Ecto neural progenitor cell (in vitro differentiated cells): ENCODE measurements around the gene SIRT2.
A peak's percentile ranks its signal among the peaks of the same experiment; 100 is the strongest.

Experiments used
- DNase-seq: peaks from one replicate; pipeline ENCODE4 v3.0.0-alpha.2; 2018; ENCODE audit warnings: low spot score

The SIRT2 gene

DNA sequence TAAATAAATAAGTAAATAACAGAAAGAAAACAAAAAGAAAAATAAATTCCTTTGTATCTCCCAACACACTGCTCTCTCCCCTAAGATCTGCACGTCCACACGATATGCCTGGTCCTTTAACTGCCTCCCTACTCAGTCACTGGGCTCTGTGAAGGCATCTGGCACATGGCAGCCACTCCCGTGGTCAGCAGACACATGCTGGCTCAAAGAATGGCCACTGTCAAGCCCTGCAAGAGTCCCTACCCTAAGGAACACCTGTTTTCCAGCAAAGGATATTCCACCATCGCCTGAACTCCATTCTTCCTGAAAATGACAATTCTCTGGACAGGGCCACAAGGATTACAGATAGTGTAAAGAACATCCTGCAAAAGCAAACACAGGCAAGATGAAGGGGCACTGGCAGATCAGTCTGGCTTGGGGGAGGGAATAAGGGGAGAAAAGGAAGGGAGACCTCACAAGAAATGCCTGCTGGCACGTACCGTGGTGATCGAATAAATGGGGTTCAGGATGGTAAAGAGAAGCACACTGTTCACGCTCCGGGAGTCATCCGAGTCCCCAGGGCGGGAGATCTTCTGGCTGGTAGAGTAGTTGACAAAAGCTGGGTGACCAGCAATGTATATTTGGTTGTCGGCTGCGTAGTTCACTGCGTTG is 53.9 kb downstream of the SIRT2 start:
- no peak for DNase-seq

DNA sequence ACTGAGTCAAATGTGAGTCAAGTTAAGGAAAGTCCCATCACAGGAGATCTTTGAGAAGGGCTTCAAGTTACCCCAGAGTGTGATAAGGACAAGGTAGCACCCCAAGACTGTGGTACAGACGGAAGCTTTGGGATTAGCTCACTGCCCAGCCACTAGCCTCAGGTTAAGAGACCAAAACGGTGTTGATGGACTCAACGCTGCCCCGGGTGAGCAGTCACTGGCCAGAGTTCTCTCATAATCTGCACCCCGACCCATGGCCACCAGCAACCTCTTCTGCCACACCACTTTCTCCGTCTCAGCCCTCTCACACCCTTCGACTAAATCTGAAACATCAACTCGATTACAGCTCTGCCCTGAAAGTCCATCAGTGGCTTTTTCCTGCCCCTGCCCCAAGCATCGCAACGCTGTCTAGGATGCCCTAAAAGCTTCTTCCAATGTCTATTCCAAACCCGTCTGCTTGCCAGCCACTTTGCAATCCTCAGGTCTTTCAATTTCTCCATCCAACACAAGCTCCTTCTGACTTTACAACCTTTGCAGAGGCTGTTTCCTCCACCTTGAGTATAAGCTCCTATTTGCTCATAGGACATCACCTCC is 55.2 kb downstream of the SIRT2 start:
- no peak for DNase-seq

DNA sequence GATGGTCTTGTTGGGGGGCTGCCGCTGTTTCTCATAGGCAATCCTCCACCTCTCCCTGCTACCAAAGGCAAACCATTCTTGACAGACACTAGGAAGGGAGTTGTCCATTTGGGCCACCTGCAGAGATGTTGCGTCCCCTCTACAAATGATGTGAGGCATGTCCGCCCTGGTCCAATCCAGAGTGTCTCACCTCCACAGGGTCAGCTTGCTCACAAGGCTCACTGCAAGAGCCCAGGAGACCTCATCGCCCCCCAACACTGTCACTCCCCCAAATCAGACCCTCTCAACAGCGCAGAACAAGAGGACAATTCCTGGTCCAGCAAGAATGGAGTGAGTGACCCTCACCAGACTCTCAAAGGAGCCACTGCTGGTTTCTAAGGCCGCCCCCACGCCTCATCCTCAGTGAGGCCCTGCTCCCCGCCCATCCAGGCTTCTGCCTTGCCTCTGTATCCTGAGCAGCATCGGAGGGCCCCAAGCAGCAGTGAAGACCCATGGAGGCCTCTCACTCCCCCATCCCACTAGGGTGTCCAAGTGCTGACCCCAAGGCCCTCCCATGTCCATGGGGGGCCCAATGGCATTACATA is 56.2 kb downstream of the SIRT2 start:
- no peak for DNase-seq

DNA sequence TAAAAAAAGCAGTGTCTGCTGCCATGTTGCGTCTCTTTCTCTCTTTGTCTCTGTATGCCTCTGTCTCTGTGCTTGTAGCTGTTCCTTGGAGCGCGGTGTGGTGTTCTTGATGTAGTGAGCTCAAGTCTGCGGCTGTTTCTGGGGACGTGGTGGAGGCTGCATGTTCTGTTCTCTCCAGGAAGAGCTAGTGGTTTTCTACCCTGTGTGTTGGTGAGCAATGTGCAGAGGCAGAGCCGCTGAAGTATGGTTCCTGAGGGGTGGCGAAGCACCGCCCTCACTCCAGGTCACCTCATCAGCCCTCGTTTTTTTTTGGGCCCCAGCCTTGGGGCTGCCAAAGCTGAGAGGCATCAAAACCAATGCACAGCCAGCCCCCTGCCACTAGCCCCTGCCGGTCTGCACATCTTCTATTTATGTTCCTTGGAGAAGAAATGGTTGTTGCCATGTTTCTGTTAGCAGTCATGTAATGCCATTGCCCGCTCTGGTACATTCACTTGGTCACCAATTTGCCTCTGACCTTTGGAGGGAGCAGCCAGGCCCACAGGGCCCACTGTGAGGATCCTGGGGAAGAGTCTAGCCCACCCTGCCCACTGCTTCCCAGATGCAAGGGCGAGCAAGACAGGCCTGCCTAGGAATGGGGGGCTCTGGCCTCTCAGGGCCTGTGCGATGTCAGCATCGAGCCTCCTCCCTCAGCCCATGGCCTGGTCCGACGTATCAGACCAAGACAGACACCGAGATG is 56.8 kb downstream of the SIRT2 start:
- no peak for DNase-seq

- no peak for DNase-seq
These were observed 57.5 kb downstream of the SIRT2 start for GRCh38 chr19:38841787-38842438.

DNA sequence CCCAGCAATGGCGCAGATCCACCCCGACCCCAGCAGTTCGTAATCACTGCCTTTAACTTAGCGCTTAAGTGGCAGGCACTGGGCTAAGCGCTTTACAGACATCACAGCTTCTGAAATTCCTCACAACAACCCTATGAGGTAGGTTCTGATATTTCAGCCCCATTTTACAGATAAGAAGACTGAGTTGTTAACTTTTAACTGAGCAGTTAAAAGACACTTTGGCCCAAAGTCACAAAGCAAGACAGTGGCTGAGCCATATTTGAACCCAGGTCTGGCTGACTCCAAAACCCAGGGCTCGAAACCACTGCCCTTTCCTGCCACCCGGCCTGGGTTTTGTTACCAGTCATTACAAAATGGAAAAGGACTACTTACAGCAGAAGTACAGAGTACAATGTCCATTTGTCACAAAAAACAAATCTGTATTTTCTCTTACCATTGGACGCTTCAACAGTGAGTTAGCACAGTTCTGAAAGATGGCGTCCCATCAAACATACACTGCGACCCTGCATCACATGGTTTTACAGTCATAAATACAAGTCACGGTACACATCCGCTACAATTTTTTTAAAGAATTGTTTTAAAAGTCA is 58.1 kb downstream of the SIRT2 start:
- DNase-seq, result no peak

DNA sequence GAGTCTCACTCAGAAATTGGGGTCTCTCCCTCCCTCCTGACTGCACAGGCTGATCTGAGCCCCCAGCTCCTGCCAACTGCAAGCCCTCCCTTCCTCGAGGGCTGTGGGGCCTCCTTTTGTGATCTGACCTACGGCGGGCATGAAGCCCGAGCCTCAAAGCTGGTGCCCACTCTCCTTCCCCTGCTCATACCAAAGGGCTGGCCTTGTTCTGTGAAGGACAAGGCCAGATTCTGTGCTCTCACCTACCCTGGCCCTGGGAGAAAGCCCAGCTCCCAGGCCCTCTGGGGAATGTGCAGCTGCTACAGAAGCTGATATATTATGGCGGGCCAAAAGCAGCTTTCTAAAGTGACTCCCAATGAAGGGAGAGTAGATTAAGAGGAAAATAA is 58.8 kb downstream of the SIRT2 start:
- DNase-seq, result no peak

- DNase-seq, result no peak
These were observed 59.4 kb downstream of the SIRT2 start for GRCh38 chr19:38839816-38840582.

- DNase-seq, result no peak
These were observed 60.2 kb downstream of the SIRT2 start for GRCh38 chr19:38838986-38839761.

DNA sequence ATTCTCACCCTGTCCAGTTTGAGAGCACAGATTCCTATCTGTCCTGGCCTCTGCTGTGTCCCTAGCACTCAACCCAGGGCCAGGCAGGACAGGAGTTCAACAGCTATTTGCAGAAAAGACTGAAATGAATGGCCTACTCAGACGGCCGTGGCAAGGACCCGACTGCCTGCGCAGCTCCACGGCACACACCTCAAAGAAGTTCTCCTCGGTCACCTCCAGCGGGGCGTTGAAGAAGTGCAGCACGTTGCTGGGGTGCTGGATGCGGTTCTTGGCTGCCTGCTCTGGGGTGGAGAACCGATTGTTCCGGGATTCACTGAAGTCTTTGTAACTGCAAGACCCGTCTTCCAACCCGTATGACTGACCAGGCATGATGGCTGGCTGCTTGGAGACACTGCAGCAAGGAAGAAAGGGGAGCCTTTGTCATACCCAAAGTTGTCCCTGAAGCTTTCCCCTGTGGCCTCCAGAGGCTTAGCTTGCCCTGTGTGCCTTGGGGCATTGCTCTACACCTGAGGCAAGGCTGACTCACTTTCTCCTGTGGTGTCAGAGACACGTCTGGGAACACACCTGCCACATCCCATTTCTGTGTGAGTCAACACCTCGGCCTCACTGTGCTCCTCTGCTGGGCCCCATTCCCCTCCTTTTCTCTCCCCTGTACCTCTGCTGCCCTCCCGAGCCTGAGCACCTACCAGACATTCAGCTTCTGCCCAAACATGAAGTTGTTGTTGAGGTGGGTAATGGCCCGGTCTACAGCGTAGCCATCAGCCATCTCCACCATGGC is 61.0 kb downstream of the SIRT2 start:
- no peak for DNase-seq

DNA sequence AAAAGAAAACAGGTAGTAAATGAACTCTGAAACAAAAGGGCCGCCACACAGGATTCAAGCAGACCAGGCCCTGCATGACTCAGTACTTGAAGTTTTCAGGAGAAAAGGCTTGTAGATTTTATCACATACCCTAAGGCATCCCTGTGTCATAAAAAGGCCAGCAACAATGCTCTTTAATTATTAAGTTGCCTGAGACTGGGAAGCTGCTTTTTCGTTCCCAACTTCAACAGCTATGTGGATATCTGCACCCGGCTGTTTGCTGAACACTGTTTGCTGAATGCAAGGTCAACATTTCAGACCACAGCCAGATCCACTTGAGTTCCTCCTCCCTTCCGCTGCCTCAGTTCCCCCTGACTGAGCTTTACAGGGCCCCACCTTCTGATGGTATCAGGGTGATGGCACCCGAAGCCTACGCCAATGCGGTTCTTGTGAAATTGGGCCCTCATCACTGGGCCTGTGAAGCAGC is 61.7 kb downstream of the SIRT2 start:
- no peak for DNase-seq

GRCh38 chr19:38836983-38837626 is 62.3 kb downstream of the SIRT2 start:
- DNase-seq, result no peak

DNA sequence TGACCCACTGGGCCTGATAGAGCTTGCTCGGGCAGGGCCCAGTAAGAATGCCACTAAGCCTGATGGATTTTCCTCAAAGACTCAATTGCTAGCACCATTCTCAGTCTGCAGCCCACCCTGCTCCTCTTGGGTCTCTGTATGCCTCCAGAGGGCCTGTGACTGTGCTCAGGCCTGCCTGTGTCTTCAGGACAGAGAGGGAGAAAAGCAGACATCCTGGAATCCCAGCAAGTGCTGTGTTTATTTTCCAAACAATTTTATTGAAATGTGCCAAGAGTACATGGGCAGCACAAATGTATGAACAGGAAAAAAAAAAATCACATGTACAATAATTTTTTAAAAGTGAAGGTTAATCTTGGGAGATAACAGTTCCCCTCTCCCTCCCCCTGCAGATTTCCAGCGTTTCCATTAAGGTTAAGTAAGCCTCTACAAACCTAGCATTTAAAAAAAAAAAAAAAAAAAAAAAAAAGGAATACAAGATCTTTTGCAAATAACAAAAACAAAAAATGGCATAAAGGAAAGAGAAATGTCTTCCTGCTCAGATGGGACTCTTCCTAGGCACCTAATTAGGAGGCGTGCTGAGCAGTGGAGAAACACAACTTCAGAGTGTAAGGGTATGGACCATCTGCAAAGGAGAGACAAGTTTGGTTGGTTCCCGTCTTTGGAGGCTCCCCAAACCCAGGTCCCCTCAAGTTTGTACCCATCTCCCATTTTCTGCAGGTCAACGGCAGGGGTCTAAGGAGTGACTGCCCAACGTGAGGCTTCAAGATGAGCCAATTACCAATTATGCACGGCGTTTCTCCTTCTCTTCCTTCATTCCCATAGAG is 63.0 kb downstream of the SIRT2 start:
- DNase-seq, result no peak

- DNase-seq, result no peak
These were observed 64.8 kb downstream of the SIRT2 start for GRCh38 chr19:38834590-38834989.

DNA sequence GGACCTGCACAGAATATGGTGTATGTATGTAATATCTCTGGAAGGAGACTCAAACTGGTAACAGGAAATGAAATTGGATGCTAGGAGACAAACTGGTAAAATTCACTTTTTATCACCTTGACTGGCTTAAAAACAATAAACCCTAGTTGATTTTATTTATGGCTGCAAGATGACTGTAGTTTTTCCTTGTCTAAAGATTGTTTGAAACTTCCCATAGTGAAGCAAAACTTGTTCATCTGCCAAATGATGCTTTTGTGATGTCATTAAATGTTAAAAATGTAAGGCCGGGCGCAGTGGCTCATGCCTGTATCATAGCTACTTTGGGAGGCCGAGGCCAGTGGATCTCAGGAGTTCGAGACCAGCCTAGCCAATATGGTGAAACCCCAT is 65.3 kb downstream of the SIRT2 start:
- no peak for DNase-seq

DNA sequence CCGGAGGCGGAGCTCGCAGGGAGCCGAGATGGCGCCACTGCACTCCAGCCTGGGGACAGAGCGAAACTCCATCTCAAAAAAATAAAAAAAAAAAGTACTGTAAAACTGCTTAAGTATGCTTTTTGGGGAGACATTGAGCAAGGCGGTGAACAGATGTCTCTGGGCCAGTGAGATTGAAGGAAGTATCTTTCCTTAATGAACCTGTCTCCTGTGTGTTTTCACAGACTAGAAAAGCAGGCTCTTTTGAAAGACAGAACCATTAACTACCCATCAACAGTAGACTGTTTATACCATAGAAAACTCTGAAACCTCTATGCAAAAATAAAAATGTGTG is 66.4 kb downstream of the SIRT2 start:
- no peak for DNase-seq

- peak; percentile 73 for DNase-seq
These were observed 68.2 kb downstream of the SIRT2 start for GRCh38 chr19:38831142-38831605.

DNA sequence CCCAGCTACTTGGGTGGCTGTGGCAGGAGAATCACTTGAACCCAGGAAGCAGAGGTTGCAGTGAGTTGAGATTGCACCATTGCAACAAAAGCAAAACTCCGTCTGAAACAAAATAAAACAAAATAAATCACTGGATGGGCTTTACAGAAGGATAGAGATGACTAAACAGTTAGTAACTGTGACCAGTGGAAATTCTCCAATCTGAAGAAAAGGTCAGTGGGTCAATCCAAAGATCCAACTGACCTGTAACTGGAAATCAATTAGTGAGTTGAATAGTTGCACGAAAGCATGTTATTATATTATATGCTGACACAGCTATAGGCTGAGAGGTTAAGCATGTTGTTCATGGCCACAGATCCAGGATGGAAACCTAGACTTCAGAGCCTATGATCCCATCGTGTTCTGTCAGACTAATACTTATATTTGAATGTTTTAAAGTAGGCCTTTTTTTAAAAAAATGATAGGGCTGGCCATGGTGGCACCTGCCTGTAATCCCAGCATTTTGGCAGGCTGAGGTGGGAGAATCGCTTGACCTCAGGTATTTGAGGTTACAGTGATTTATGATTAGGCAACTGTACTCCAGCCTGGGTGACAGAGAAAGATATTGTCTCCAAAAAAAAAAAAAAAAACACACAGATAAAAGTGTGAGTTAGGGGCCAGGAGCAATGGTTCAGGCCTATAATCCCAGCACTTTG is 69.2 kb downstream of the SIRT2 start:
- no peak for DNase-seq
